GM23338 (cell line): ENCODE measurements around the gene LAD1. TPM values are rescaled to one million over a fixed set of nuclear protein-coding genes. Genes with fewer than 3 reads are reported as not detected.

Experiments
- ATAC-seq: fragments of 200-7000 bp; cut with Tn5 transposase; 3 replicates; pipeline ENCODE4 v1.9.1; 2020
- DNase-seq: peaks from one replicate; pipeline ENCODE4 v3.0.0-alpha.2; 2015; ENCODE audit warnings: low spot score
- H2AFZ ChIP-seq: fragments of 200-600 bp; sonication (generic); 2 replicates; pipeline ENCODE4 v1.8.0; 2016; ENCODE audit warnings: antibody characterized with exemption, mild to moderate bottlenecking, moderate library complexity
- H3F3A ChIP-seq: fragments of 200-600 bp; sonication (generic); replicated peaks from 2 replicates; pipeline ENCODE4 v1.8.0; 2017; ENCODE audit warnings: antibody characterized with exemption, mixed run types, low read depth
- H3K27ac ChIP-seq: fragments of 200-600 bp; sonication (generic); 2 replicates; pipeline ENCODE4 v1.6.1; 2016; ENCODE audit warnings: low read depth
- H3K27me3 ChIP-seq: fragments of 200-600 bp; sonication (generic); 2 replicates; pipeline ENCODE4 v1.8.0; 2016; ENCODE audit warnings: mild to moderate bottlenecking, mixed run types, moderate library complexity; ENCODE audit not compliant: insufficient read depth
- H3K36me3 ChIP-seq: fragments of 200-600 bp; sonication (generic); 2 replicates; pipeline ENCODE4 v1.8.0; 2016; ENCODE audit warnings: mild to moderate bottlenecking; ENCODE audit not compliant: insufficient read depth
- H3K4me1 ChIP-seq: fragments of 200-600 bp; sonication (generic); 2 replicates; pipeline ENCODE4 v1.8.0; 2016; ENCODE audit warnings: mild to moderate bottlenecking, moderate library complexity; ENCODE audit not compliant: insufficient read depth
- H3K4me2 ChIP-seq: fragments of 200-600 bp; sonication (generic); 2 replicates; pipeline ENCODE4 v1.7.1; 2017; ENCODE audit warnings: mixed run types
- H3K4me3 ChIP-seq: fragments of 200-600 bp; sonication (generic); 2 replicates; pipeline ENCODE4 v1.6.1; 2016; ENCODE audit warnings: mixed run types
- H3K79me2 ChIP-seq: fragments of 200-600 bp; sonication (generic); replicated peaks from 2 replicates; pipeline ENCODE4 v1.8.0; 2017; ENCODE audit warnings: mild to moderate bottlenecking; ENCODE audit not compliant: insufficient read depth
- H3K9me2 ChIP-seq: fragments of 200-600 bp; sonication (generic); 2 replicates; pipeline ENCODE4 v1.8.0; 2017; ENCODE audit not compliant: insufficient read depth
- H4K20me1 ChIP-seq: fragments of 200-600 bp; sonication (generic); replicated peaks from 2 replicates; pipeline ENCODE4 v1.8.0; 2017; ENCODE audit warnings: mild to moderate bottlenecking; ENCODE audit not compliant: insufficient read depth
- H3K27ac Mint-ChIP-seq: 2 replicates; pipeline ENCODE4 v1.8.0; 2020; ENCODE audit warnings: inconsistent platforms, mild to moderate bottlenecking, moderate library complexity, mixed read lengths
- H3K27me3 Mint-ChIP-seq: 3 replicates; pipeline ENCODE4 v1.8.0; 2022; ENCODE audit warnings: low read depth, mild to moderate bottlenecking, moderate library complexity, mixed read lengths, inconsistent platforms; ENCODE audit not compliant: insufficient read depth, poor library complexity
- H3K36me3 Mint-ChIP-seq: 3 replicates; pipeline ENCODE4 v1.8.0; 2021; ENCODE audit warnings: low read depth, mild to moderate bottlenecking, inconsistent platforms, moderate library complexity, mixed read lengths
- H3K4me1 Mint-ChIP-seq: 3 replicates; pipeline ENCODE4 v1.8.0; 2020; ENCODE audit warnings: mild to moderate bottlenecking, inconsistent platforms, mixed read lengths
- H3K4me3 Mint-ChIP-seq: 3 replicates; pipeline ENCODE4 v1.8.0; 2021; ENCODE audit warnings: moderate library complexity, mild to moderate bottlenecking, inconsistent platforms, mixed read lengths
- H3K9me3 Mint-ChIP-seq: 3 replicates; pipeline ENCODE4 v1.8.0; 2020; ENCODE audit warnings: moderate library complexity, mild to moderate bottlenecking, inconsistent platforms, mixed read lengths
- CREB1 ChIP-seq: fragments of 250-450 bp; sonication (Bioruptor Pico); IDR thresholded peaks from 2 replicates; pipeline ENCODE4 v1.5.0; 2020; ENCODE audit warnings: low read depth, mild to moderate bottlenecking, moderate library complexity
- EZH2 ChIP-seq: fragments of 200-600 bp; sonication (generic); IDR thresholded peaks from one replicate; pipeline ENCODE4 v1.8.0; 2017; ENCODE audit warnings: antibody characterized with exemption, mild to moderate bottlenecking, low read depth; ENCODE audit not compliant: unreplicated experiment
- EZH2phosphoT487 ChIP-seq: fragments of 200-600 bp; sonication (generic); IDR thresholded peaks from one replicate; pipeline ENCODE4 v1.8.1; 2018; ENCODE audit warnings: antibody characterized with exemption; ENCODE audit not compliant: unreplicated experiment
- JUNB ChIP-seq: IDR thresholded peaks from one replicate; pipeline ENCODE4 v1.6.1; 2016; ENCODE audit warnings: antibody characterized with exemption; ENCODE audit not compliant: unreplicated experiment
- NANOG ChIP-seq: IDR thresholded peaks from 2 replicates; pipeline ENCODE4 v1.6.1; 2016; ENCODE audit warnings: antibody characterized with exemption, borderline replicate concordance
- POLR2AphosphoS5 ChIP-seq: IDR thresholded peaks from 2 replicates; pipeline ENCODE4 v1.6.1; 2016; ENCODE audit warnings: antibody characterized with exemption, low read depth
- ZNF114 ChIP-seq: fragments of 250-450 bp; sonication (Bioruptor Pico); IDR thresholded peaks from 2 replicates; pipeline ENCODE4 v1.5.0; 2020; ENCODE audit warnings: mild to moderate bottlenecking, moderate library complexity
- ZNF331 ChIP-seq: fragments of 250-450 bp; sonication (Bioruptor Pico); IDR thresholded peaks from 2 replicates; pipeline ENCODE4 v1.5.0; 2020; ENCODE audit warnings: low read depth, mild to moderate bottlenecking, moderate library complexity
- polyA plus RNA-seq: library from polyadenylated mRNA; unstranded; fragments of >200 nt; fragmentation: Nextera tagmentation; extraction: Ambion mirVana; gene quantifications from 2 replicates; pipeline ENCODE4 v1.2.1, GENCODE V29; 2016
- total RNA-seq: library from RNA; depleted of rRNA; stranded (reverse); fragments of >200 nt; shearing (Covaris generic); gene quantifications from 2 replicates; pipeline ENCODE4 v1.2.3, GENCODE V29; 2014
- TF ChIP-seq, protein P1 (sequence below): fragments of 250-450 bp; sonication (Bioruptor Pico); IDR thresholded peaks from 2 replicates; pipeline ENCODE4 v1.5.0; 2020; ENCODE audit warnings: mild to moderate bottlenecking, moderate library complexity
- TF ChIP-seq, protein P2 (sequence below): IDR thresholded peaks from 2 replicates; pipeline ENCODE4 v1.6.1; 2016; ENCODE audit warnings: antibody characterized with exemption

The LAD1 gene
- total and polyA plus RNA-seq, 2 experiments from 2014 or later: 17.6 to 18.9 TPM

DNA sequence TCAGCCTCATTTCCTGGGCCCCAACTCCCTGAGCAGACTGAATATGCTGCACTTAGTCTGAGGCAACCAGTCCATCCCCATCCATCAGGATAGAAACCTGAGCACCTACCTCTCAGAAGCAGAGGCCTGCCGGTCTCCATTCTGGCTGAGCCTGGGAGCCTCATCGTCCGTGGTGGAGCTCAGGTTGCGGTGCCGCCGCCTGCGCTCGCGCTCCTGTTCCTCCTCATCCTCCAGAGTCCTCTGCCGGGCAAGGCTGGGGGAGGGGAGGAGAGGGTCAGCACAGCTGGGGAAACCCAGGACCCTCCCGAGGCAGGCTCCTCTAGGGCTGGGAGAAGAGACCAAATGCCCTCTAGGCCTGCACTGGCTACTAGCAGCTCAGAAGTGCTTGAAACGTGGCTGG lies 10.1 kb downstream of the LAD1 start (continued):
- TF ChIP-seq, protein P1, sequence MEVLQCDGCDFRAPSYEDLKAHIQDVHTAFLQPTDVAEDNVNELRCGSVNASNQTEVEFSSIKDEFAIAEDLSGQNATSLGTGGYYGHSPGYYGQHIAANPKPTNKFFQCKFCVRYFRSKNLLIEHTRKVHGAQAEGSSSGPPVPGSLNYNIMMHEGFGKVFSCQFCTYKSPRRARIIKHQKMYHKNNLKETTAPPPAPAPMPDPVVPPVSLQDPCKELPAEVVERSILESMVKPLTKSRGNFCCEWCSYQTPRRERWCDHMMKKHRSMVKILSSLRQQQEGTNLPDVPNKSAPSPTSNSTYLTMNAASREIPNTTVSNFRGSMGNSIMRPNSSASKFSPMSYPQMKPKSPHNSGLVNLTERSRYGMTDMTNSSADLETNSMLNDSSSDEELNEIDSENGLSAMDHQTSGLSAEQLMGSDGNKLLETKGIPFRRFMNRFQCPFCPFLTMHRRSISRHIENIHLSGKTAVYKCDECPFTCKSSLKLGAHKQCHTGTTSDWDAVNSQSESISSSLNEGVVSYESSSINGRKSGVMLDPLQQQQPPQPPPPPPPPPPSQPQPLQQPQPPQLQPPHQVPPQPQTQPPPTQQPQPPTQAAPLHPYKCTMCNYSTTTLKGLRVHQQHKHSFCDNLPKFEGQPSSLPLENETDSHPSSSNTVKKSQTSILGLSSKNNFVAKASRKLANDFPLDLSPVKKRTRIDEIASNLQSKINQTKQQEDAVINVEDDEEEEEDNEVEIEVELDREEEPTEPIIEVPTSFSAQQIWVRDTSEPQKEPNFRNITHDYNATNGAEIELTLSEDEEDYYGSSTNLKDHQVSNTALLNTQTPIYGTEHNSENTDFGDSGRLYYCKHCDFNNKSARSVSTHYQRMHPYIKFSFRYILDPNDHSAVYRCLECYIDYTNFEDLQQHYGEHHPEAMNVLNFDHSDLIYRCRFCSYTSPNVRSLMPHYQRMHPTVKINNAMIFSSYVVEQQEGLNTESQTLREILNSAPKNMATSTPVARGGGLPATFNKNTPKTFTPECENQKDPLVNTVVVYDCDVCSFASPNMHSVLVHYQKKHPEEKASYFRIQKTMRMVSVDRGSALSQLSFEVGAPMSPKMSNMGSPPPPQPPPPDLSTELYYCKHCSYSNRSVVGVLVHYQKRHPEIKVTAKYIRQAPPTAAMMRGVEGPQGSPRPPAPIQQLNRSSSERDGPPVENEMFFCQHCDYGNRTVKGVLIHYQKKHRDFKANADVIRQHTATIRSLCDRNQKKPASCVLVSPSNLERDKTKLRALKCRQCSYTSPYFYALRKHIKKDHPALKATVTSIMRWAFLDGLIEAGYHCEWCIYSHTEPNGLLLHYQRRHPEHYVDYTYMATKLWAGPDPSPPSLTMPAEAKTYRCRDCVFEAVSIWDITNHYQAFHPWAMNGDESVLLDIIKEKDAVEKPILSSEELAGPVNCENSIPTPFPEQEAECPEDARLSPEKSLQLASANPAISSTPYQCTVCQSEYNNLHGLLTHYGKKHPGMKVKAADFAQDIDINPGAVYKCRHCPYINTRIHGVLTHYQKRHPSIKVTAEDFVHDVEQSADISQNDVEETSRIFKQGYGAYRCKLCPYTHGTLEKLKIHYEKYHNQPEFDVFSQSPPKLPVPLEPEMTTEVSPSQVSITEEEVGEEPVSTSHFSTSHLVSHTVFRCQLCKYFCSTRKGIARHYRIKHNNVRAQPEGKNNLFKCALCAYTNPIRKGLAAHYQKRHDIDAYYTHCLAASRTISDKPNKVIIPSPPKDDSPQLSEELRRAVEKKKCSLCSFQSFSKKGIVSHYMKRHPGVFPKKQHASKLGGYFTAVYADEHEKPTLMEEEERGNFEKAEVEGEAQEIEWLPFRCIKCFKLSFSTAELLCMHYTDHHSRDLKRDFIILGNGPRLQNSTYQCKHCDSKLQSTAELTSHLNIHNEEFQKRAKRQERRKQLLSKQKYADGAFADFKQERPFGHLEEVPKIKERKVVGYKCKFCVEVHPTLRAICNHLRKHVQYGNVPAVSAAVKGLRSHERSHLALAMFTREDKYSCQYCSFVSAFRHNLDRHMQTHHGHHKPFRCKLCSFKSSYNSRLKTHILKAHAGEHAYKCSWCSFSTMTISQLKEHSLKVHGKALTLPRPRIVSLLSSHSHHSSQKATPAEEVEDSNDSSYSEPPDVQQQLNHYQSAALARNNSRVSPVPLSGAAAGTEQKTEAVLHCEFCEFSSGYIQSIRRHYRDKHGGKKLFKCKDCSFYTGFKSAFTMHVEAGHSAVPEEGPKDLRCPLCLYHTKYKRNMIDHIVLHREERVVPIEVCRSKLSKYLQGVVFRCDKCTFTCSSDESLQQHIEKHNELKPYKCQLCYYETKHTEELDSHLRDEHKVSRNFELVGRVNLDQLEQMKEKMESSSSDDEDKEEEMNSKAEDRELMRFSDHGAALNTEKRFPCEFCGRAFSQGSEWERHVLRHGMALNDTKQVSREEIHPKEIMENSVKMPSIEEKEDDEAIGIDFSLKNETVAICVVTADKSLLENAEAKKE (CRISPR knock-in tag): no peak
- TF ChIP-seq NANOG: no peak

DNA sequence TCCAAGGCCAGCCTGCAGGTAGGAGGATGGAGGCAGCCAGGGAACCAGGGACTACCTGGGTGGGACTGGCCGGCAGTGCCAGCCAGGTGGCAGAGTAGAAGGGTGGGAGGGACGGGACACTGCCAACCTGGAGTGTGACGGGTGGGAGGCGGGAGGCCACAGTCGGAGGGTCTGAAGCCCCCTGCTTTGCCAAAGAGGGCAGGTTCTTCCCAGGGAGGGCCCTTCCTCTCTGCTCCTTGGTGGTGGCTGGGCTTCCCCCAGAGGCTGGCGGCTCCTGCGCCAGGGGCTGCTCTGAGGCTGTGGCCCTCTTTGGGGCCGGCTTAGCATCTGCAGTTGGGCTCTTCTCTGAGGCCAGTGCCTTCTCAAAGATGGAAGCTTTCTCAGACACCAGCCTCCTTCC lies 12.9 kb downstream of the LAD1 start:
- Mint-ChIP-seq H3K27me3 (peaks cover 9% of the 10 kb centered on the region), H3K4me3 (no peak overlapping the region), H3K36me3 (peaks cover 7% of the 10 kb centered on the region)
- TF ChIP-seq EZH2 (no peak), EZH2phosphoT487 (no peak), POLR2AphosphoS5 (no peak), CREB1 (CRISPR knock-in tag) (no peak), ZNF331 (CRISPR knock-in tag) (no peak), JUNB (no peak), ZNF114 (CRISPR knock-in tag) (no peak)
- TF ChIP-seq, protein P2, sequence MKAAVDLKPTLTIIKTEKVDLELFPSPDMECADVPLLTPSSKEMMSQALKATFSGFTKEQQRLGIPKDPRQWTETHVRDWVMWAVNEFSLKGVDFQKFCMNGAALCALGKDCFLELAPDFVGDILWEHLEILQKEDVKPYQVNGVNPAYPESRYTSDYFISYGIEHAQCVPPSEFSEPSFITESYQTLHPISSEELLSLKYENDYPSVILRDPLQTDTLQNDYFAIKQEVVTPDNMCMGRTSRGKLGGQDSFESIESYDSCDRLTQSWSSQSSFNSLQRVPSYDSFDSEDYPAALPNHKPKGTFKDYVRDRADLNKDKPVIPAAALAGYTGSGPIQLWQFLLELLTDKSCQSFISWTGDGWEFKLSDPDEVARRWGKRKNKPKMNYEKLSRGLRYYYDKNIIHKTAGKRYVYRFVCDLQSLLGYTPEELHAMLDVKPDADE: no peak
- TF ChIP-seq, protein P1 (CRISPR knock-in tag): no peak

More for the DNA sequence above, 12.9 kb downstream of the LAD1 start:
- DNase-seq: no peak
- Histone ChIP-seq H3K4me2 (no peak overlapping the region), H3K4me3 (no peak overlapping the region), H2AFZ (no peak overlapping the region), H3K27me3 (no peaks in the 10 kb centered on the region), H4K20me1 (no peaks in the 10 kb centered on the region), H3K36me3 (no peaks in the 10 kb centered on the region), H3F3A (no peaks in the 10 kb centered on the region), H3K9me2 (no peaks in the 10 kb centered on the region), H3K27ac (no peak overlapping the region), H3K79me2 (no peaks in the 10 kb centered on the region), H3K4me1 (no peaks in the 10 kb centered on the region)
- H3K27ac Mint-ChIP-seq: no peak overlapping the region
- ATAC-seq: no peak
- H3K4me1 Mint-ChIP-seq: peaks cover 2% of the 10 kb centered on the region; the same call in 1 of the 3 replicates
- H3K9me3 Mint-ChIP-seq: no peaks in the 10 kb centered on the region
